Heart left ventricle (tissue), 16 donors: ENCODE results near the gene SLC13A4. TPM values are rescaled to one million over a fixed set of nuclear protein-coding genes. Genes with fewer than 3 reads are reported as not detected.

Experiments used
- ATAC-seq, 4 donors: fragments of 200-7000 bp; cut with Tn5 transposase; one replicate each; pipeline ENCODE4 v1.9.1; 2020 to 2022; ENCODE audit warnings: moderate library complexity in 4 of 4, mild to moderate bottlenecking in 3 of 4, moderate number of reproducible peaks in 1 of 4
- DNase-seq, 5 donors: peaks; one replicate each; pipeline ENCODE4 v3.0.0-alpha.2; 2020
- H3K27ac ChIP-seq, 12 donors: fragments of 200-600 bp; sonication (generic) in 4 of 12; one replicate each; pipeline versions ENCODE4 v1.5.0 to v1.8.0; 2016 to 2022; ENCODE audit warnings: mild to moderate bottlenecking in 2 of 12
- H3K27me3 ChIP-seq, 9 donors: fragments of 200-600 bp; sonication (generic) in 2 of 9; one replicate each; pipeline versions ENCODE4 v1.5.1 to v1.8.0; 2016 to 2022; ENCODE audit warnings: mild to moderate bottlenecking in 3 of 9
- H3K36me3 ChIP-seq, 9 donors: fragments of 200-600 bp; sonication (generic) in 2 of 9; one replicate each; pipeline versions ENCODE4 v1.5.0 to v1.8.0; 2018 to 2022; ENCODE audit warnings: mild to moderate bottlenecking in 2 of 9
- H3K4me1 ChIP-seq, 12 donors: fragments of 200-600 bp; sonication (generic) in 4 of 12; one replicate each; pipeline versions ENCODE4 v1.5.0 to v1.8.0; 2016 to 2022; ENCODE audit warnings: mild to moderate bottlenecking in 3 of 12
- H3K4me3 ChIP-seq, 12 donors: fragments of 200-600 bp; sonication (generic) in 4 of 12; one replicate each; pipeline versions ENCODE4 v1.5.0 to v1.8.0; 2017 to 2022; ENCODE audit warnings: mild to moderate bottlenecking in 9 of 12, moderate library complexity in 4 of 12
- H3K9me3 ChIP-seq, 12 donors: fragments of 200-600 bp; sonication (generic) in 4 of 12; one replicate each; pipeline versions ENCODE4 v1.5.0 to v1.8.0; 2016 to 2022; ENCODE audit warnings: mild to moderate bottlenecking in 1 of 12
- CTCF ChIP-seq, 12 donors: fragments of 200-600 bp; sonication (generic) in 4 of 12; IDR thresholded peaks; one replicate each; pipeline versions ENCODE4 v1.5.0 to v1.8.0; 2018 to 2022; ENCODE audit warnings: antibody characterized with exemption in 12 of 12, mild to moderate bottlenecking in 5 of 12
- POLR2A ChIP-seq, 2 donors: fragments of 450-650 bp; IDR thresholded peaks; one replicate each; pipeline ENCODE4 v1.6.1; 2017; ENCODE audit warnings: antibody characterized with exemption in 2 of 2, mild to moderate bottlenecking in 2 of 2, moderate library complexity in 2 of 2
- WGBS, 4 donors: extraction: QIAGEN DNeasy Blood & Tissue Kit in 2 of 4; methylation state at CpG; one replicate each; pipeline versions ENCODE4 v1.1.5 to v1.1.7; 2013 to 2018; 5-methylcytosine and 5-hydroxymethylcytosine counted together
- intact Hi-C, 10 donors: fragments of 100-400 bp; cut with DNase I; formaldehyde crosslinking; loops; one replicate each; pipeline versions ENCODE4 v1.11.1 to v1.14.2; 2022
- polyA plus RNA-seq, 2 donors: library from polyadenylated mRNA; stranded (reverse); fragments of 200-250 nt; gene quantifications; one replicate each; pipeline ENCODE4 v1.2.3, GENCODE V29; 2013
- total RNA-seq, 9 donors: library from RNA; depleted of rRNA in 2 of 9; stranded (reverse); fragments of >200 nt in 2 of 9; fragmentation: NEBNext Ultra II Directional in 3 of 9; extraction: Animal tissue kit (Norgen Biotek cat#: 25700) in 3 of 9; gene quantifications; one replicate each; pipeline versions ENCODE4 v1.1.0 to v1.2.4, GENCODE V29; 2016 to 2023
- donor health status: ischemic (EF 13 %, LVEDD 7.1; RV severe dilation, severe dysfunction).
- donor health status: healthy with polysubstance abuse.
- donor health status: DM: no; HTN: yes; CAD: no.
- donor health status: DM: no; HTN: no; CAD: no.
- donor health status: ischemic (EF 25% LVEDD 6.9; RV normal size, moderate dysfunction).
- donor health status: ischemic (EF 25% LVEDD 5.7; RV mildly dilated, moderate dysfunction).
- donor health status: healthy.
- donor health status: DM: yes; HTN: yes; CAD: no.
- donor health status: ischemic (EF 35%, LVEDD 5.7; RV mildly dilated, moderate dysfunction).
- donor health status: nonischemic (EF 11% LVEDD 7.7; RV severe dilation, severe dysfunction).
- donor health status: DM: yes; HTN: yes; CAD: no.
- donor health status: PGD.
- donor health status: ischemic (EF 29% LVEDD 5.4; RV normal size, mild dysfunction).
- donor health status: nonischemic (EF 23%, LVEDD 6.1; RV moderate dilation, normal function).

SLC13A4 gene
- total and polyA plus RNA-seq, 11 donors: 0.08 to 1.5 (median 0.46) TPM; not detected in 1

- 81 to 90% (median 85%) methylated on average over 7 of the region's 7 CpGs for WGBS, 4 donors
- Histone ChIP-seq H3K4me3 (no peak overlapping the region), H3K27ac (no peak overlapping the region), H3K9me3 (no peaks in the 10 kb centered on the region), H3K4me1 (peaks cover 0 to 2% (median 0%) of the 10 kb centered on the region in 12 donors), H3K27me3 (no peaks in the 10 kb centered on the region), H3K36me3 (peaks cover 0 to 68% (median 50%) of the 10 kb centered on the region in 9 donors)
- TF ChIP-seq POLR2A (IDR thresholded peaks at IDR 0.05): no peak
- no peak for TF ChIP-seq CTCF (IDR thresholded peaks at IDR 0.05)
- ATAC-seq: no peak
- DNase-seq: no peak
- intact Hi-C loops: loop anchor here in 5 of 10 donors (5.0 to 10.0 kb wide), 3 partner anchors 133 to 371 kb away; partner anchors contain the start of gene CNOT4 (in 1 of the 5)
These were observed 79.8 kb downstream of the SLC13A4 start for GRCh38 chr7:135648235-135648634.

GRCh38 chr7:135647755-135648154 lies 80.2 kb downstream of the SLC13A4 start:
- DNase-seq (no peak), ATAC-seq (no peak)
- WGBS, 4 donors: 66 to 87% (median 85%) methylated on average over 1 of the region's 1 CpG
- Histone ChIP-seq H3K4me1 (peaks cover 0 to 2% (median 0%) of the 10 kb centered on the region in 12 donors), H3K4me3 (no peak overlapping the region), H3K27ac (no peak overlapping the region), H3K36me3 (peaks cover 0 to 73% (median 53%) of the 10 kb centered on the region in 9 donors), H3K27me3 (no peaks in the 10 kb centered on the region), H3K9me3 (no peaks in the 10 kb centered on the region)
- TF ChIP-seq CTCF (IDR thresholded peaks at IDR 0.05): no peak
- no peak for TF ChIP-seq POLR2A (IDR thresholded peaks at IDR 0.05)
- intact Hi-C loops: loop anchor here in 5 of 10 donors (5.0 to 10.0 kb wide), 3 partner anchors 133 to 370 kb away; partner anchors contain the start of gene CNOT4 (in 1 of the 5)

GRCh38 chr7:135645296-135645904 lies 82.6 kb downstream of the SLC13A4 start:
- Histone ChIP-seq H3K36me3 (peaks cover 0 to 89% (median 73%) of the 10 kb centered on the region in 9 donors), H3K9me3 (no peaks in the 10 kb centered on the region), H3K27ac (no peak overlapping the region), H3K27me3 (no peaks in the 10 kb centered on the region), H3K4me3 (no peak overlapping the region), H3K4me1 (peaks cover 0 to 2% (median 0%) of the 10 kb centered on the region in 12 donors)
- intact Hi-C loops: loop anchor here in 7 of 10 donors (2.0 to 10.0 kb wide), 5 partner anchors 131 to 369 kb away; partner anchors contain the start of gene CNOT4 (in 1 of the 7)
- no peak for TF ChIP-seq POLR2A (IDR thresholded peaks at IDR 0.05)
- TF ChIP-seq CTCF (IDR thresholded peaks at IDR 0.05): peak; percentile 56 to 79 (median 70)
- DNase-seq (no peak), ATAC-seq (peak in 3 of 4 donors; percentile 51 to 70 (median 62))
- WGBS, 4 donors: 39 to 44% (median 43%) methylated on average over 6 of the region's 6 CpGs

GRCh38 chr7:135644729-135645128 lies 83.3 kb downstream of the SLC13A4 start:
- Histone ChIP-seq H3K36me3 (peaks cover 0 to 94% (median 79%) of the 10 kb centered on the region in 9 donors), H3K9me3 (no peaks in the 10 kb centered on the region), H3K27ac (no peak overlapping the region), H3K4me1 (peaks cover 0 to 2% (median 0%) of the 10 kb centered on the region in 12 donors), H3K4me3 (no peak overlapping the region), H3K27me3 (no peaks in the 10 kb centered on the region)
- no peak for DNase-seq
- WGBS, 4 donors: 81 to 86% (median 86%) methylated on average over 3 of the region's 3 CpGs
- TF ChIP-seq POLR2A (IDR thresholded peaks at IDR 0.05): no peak
- intact Hi-C loops: loop anchor here (2.0 to 10.0 kb wide), 6 partner anchors 130 to 372 kb away; partner anchors contain the start of gene CNOT4 (in 1 of the 10)
- ATAC-seq: no peak
